Measurements from ENCODE around the gene TES. TPM values are rescaled to one million over a fixed set of nuclear protein-coding genes. Genes with fewer than 3 reads are reported as not detected.

Gene TES
- total and polyA plus RNA-seq, 2 of the 8 experiments (the other 6 are each of a cell fraction or from before 2014, with no cell fraction given): 18.2 to 36.3 TPM

GRCh38 chr7:116232350-116232749 is 22.0 kb downstream of the TES start (continued):
- no peak for TF ChIP-seq CHD7 (IDR thresholded peaks at IDR 0.05; ENCODE audit: insufficient replicate concordance, low read length)
- no peak for TF ChIP-seq SAP30 (IDR thresholded peaks at IDR 0.05; ENCODE audit: insufficient read depth, insufficient replicate concordance, low read length)
- no peak for TF ChIP-seq MAFK (IDR thresholded peaks at IDR 0.05; ENCODE audit: low read depth, low read length)
- no peak for TF ChIP-seq TAF1 (IDR thresholded peaks at IDR 0.05; ENCODE audit: low read depth, low read length)
- no peak for TF ChIP-seq KDM4A (IDR thresholded peaks at IDR 0.05; ENCODE audit: low read depth, low read length, severe bottlenecking)
- no peak for TF ChIP-seq SP2 (IDR thresholded peaks at IDR 0.05; ENCODE audit: low read length)
- TF ChIP-seq RBBP5 (IDR thresholded peaks at IDR 0.05; ENCODE audit: borderline replicate concordance, low read depth, low read length): no peak
- no peak for TF ChIP-seq NANOG (IDR thresholded peaks at IDR 0.05; ENCODE audit: insufficient read depth, low read depth, low read length, poor library complexity, severe bottlenecking)
- TF ChIP-seq CEBPB (IDR thresholded peaks at IDR 0.05; ENCODE audit: low read depth, low read length): no peak
